ENCODE data around the gene KIF21B.
"Not testable (repeated sequence)": the region's sequence is repeated elsewhere in the genome, so short reads cannot be mapped to it uniquely, and the experiment has no call there.

The KIF21B gene

DNA sequence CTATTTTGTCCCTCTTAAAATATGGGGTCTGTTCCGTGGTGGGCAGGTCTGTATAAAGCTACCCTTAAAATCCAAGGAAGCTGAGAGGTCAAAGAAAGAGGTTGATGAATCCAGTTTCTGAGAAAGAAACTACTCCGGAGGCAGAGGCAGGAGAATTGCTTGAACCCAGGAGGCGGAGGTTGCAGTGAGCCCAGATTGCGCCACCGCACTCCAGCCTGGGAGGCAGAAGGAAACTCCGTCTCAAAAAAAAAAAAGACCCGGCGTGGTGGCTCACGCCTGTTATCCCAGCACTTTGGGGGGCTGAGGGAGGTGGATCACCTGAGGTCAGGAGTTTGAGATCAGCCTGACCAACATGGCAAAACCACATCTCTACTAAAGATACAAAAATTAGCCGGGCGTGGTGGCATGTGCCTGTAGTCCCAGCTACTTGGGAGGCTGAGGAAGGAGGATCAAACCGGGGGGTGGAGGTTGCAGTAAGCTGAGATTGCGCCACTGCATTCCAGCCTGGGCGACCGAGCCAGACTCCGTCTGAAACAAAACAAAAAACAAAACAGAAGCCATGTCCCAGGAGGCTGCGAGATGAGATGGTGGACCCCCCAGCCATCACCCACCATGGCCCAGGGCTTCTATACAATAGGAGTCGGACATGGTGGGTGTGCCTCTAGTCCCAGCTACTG, 88.1 kb downstream of the KIF21B start:
- DNase-seq: not testable (repeated sequence)

DNA sequence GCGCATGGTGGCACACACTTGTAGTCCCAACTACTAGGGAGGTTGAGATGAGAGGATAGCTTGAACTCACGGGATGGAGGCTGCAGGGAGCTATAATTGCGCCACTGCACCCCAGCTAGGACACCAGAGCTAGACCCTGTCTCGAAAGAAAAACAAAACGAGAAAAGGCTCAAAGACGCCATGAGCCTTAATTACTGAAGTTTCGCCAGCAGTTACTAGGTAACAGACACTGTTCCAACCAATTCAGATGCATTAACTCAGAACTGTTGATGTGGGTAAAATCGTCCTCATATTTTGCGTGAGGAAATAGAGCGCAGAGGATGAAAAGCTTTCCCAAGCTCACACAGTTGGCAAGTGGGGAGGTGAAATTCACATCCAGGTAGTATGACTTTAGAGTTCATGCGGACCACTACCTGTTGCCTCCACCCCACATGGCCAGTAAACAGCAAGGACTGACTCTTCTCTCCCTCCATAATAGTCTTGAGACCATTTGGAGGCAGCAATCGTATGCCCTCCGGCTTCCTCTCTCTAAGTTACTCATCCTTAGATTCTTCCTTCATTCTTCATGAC, 88.8 kb downstream of the KIF21B start:
- DNase-seq: no peak

DNA sequence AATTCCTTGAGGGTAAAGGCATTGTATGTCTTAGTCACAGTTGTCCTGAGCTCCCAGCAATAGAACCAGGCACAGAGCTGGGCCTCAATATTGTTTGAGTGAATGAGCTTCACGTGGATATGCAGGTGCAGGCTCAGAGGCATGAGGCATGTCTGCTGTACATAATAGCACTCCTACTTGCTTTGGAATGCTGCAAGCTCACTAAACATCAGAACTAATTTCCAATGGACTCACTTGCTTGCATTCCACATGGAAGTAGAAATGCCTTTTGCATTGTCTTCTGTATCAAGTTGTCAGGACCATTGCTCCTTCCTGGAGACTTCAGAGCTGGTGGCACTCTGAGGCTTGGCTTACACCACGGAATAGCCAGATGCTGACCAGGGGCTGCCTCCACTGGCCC, 91.7 kb downstream of the KIF21B start:
- no peak for DNase-seq

DNA sequence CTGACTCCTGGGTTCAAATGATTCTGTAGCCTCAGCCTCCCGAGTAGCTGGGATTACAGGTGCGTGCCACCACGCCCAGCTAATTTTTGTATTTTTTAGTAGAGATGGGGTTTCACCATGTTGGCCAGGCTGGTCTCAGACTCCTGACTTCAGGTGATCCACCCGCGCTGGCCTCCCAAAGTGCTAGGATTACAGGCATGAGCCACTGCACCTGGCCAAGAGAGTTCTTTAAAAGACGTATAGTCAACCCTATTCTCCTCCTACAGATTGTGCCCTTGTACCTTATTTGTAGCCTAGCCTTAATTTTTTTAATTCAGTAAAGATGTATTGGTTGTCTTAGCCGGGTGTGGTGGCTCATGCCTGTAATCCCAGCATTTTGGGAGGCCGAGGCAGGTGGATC, 93.2 kb downstream of the KIF21B start:
- DNase-seq: not testable (repeated sequence)

DNA sequence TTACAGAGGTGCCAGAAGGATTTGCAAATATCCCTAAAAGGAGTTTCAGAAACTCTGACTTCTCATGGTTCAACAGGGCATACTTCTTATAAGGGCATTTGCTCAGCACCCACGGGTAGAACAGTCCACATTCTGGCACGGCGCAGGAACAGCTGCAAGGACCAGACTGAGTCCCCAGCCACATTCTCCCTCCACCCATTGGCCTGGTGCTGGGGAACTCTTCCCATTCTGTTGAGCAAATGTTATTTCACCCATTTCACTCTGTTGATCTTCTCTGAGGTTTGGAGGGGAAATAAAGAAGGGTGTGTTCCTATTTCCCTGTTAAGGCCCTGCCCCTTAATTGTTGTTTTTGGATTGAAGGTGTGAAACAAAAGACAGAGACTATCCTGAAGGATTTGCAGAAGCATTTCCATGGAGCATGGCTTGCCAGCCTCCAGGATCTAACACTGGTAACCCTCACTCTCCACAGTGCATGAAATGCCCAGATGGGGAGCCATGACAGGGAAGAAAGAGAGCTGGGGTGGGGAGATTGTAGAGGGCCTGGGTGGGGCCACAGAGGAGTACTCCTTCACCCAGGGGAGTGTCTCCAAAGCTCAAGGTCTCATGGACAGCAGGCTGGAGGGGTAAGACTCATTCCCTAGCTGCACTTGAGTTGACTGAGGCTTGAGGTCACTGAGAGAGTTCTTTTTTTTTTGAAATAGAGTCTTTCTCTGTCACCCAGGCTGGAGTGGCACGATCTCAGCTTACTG, 93.8 kb downstream of the KIF21B start:
- no peak for DNase-seq

DNA sequence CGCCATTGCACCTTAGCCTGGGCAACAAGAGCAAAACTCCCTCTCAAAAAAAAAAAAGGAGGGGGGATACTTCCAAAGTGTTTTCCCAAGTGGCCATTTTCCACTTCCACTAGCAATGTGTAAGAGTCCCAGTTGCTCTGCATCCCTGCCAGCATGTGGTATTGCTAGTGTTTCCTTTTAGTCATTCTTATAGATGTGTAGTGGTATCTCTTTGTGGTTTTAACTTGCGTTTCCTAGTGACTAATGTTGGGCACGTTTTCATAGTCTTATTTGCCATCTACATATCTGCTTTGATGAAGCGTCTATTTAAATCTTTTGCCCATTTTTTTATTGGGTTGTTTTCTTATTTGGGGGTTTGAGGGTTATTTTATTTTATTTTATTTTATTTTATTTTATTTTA, 97.7 kb downstream of the KIF21B start:
- DNase-seq: no peak

DNA sequence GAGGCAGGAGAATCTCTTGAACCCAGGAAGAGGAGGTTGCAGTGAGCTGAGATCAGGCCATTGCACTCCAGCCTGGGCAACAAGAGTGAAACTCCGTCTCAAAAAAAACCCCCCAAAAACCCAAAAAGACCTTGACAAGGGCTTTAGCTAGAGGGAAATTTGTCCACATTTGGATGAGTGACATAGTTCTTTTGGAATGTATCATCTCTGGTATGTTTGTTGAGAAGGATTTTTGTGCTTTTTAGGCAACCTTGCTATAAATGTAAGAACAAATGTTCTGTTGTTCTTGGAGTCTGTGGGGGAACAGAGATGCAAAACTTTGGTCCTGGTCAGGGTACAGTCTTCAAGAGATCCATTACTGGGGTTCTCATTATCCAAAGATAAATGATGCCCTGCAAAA, 99.9 kb downstream of the KIF21B start:
- DNase-seq: no peak

DNA sequence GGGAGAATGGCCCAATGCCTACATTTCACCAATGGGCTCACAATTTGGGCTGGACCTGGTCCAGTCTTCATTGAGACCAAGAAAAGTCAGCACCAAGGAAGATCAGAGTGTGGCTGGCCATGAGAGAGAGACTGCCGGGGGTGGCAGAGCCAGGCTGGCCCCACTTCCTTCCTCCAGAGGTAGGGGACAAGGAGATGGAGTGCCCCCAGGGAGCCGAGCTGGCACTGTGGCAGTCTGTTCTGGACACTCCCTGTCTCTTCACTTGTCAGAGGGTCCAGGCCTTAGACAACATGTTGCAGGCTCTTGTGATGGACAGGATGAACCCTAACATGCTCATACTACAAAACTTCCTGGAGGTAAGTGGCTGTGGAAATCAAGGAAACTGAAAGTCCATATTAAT, 101.1 kb downstream of the KIF21B start:
- no peak for DNase-seq

DNA sequence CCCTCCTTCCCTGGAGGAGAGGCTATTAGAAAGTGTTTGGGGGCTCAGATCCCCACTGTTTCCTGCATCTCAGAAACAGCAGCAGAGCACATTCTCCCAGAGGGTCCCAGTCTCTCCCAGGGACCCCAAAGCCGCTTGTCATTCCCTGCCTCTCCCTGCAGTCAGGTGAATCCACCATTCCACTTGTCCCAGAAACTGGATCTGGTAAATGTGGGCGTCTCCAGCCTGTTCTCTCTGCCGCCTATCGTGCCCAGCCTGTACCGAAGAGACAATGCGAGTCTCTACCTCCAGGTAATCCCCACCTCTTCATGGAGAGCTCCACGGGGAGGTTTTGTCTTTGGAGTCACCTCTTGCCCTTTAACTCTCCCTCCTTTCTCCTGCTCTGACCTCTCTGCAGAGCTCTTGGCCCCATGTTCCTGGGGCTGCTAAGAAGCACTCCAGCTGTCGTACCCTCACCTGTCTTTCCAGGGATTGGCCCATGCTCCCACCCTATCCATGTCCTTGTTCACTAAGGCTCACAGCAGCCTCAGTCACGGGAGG, 101.9 kb downstream of the KIF21B start:
- no peak for DNase-seq
